GM18951 (cell line): ENCODE data around the gene LRRC39.

Experiments used
- POLR2A ChIP-seq: IDR thresholded peaks from 4 replicates; pipeline ENCODE4 v1.6.1; 2011; ENCODE audit warnings: mild to moderate bottlenecking; ENCODE audit not compliant: insufficient read length, insufficient read depth; ENCODE audit errors: extremely low read depth
- in situ Hi-C: fragments of 300-500 bp; cut with MboI; formaldehyde crosslinking; loops from one replicate; pipeline ENCODE4 v1.12.0; 2022; ENCODE audit warnings: low sequenced_read_pairs, mixed read lengths, inconsistent platforms; ENCODE audit not compliant: unreplicated experiment

Gene LRRC39

GRCh38 chr1:100183370-100183769 is 5.3 kb upstream of the LRRC39 start:
- in situ Hi-C loops: no loop called here
- TF ChIP-seq POLR2A: no peak

- TF ChIP-seq POLR2A: no peak
- in situ Hi-C loops: no loop called here
Measured at GRCh38 chr1:100177295-100178041, 588 bp downstream of the LRRC39 start.

GRCh38 chr1:100168051-100168450 is 10.0 kb downstream of the LRRC39 start:
- in situ Hi-C loops: no loop called here
- TF ChIP-seq POLR2A: no peak

GRCh38 chr1:100164702-100165101 is 13.4 kb downstream of the LRRC39 start:
- in situ Hi-C loops: no loop called here
- TF ChIP-seq POLR2A: no peak

GRCh38 chr1:100164216-100164615 is 13.8 kb downstream of the LRRC39 start:
- in situ Hi-C loops: no loop called here
- no peak for TF ChIP-seq POLR2A

GRCh38 chr1:100162881-100163280 is 15.2 kb downstream of the LRRC39 start:
- in situ Hi-C loops: no loop called here
- TF ChIP-seq POLR2A: no peak

GRCh38 chr1:100152271-100152670 is 25.8 kb downstream of the LRRC39 start:
- no peak for TF ChIP-seq POLR2A

GRCh38 chr1:100151679-100152078 is 26.4 kb downstream of the LRRC39 start:
- in situ Hi-C loops: no loop called here
- TF ChIP-seq POLR2A: no peak

More at GRCh38 chr1:100152271-100152670, 25.8 kb downstream of the LRRC39 start:
- in situ Hi-C loops: no loop called here

- no peak for TF ChIP-seq POLR2A
- in situ Hi-C loops: no loop called here
Measured at GRCh38 chr1:100147875-100148274, 30.2 kb downstream of the LRRC39 start.

GRCh38 chr1:100146958-100147357 is 31.1 kb downstream of the LRRC39 start:
- in situ Hi-C loops: no loop called here
- no peak for TF ChIP-seq POLR2A

GRCh38 chr1:100145116-100145515 is 32.9 kb downstream of the LRRC39 start:
- no peak for TF ChIP-seq POLR2A
- in situ Hi-C loops: no loop called here

GRCh38 chr1:100142343-100142742 is 35.7 kb downstream of the LRRC39 start:
- in situ Hi-C loops: no loop called here
- no peak for TF ChIP-seq POLR2A

GRCh38 chr1:100141192-100141591 is 36.9 kb downstream of the LRRC39 start:
- no peak for TF ChIP-seq POLR2A
- in situ Hi-C loops: no loop called here

- in situ Hi-C loops: no loop called here
Measured at GRCh38 chr1:100137602-100138001, 40.5 kb downstream of the LRRC39 start.

More at GRCh38 chr1:100137602-100138001, 40.5 kb downstream of the LRRC39 start:
- TF ChIP-seq POLR2A: no peak
